K562 (cell line): ENCODE results near the gene ZNF174. TPM values are rescaled to one million over a fixed set of nuclear protein-coding genes. Genes with fewer than 3 reads are reported as not detected.

Source experiments
- CBFA2T2 ChIP-seq: fragments of 450-650 bp; conservative IDR thresholded peaks from 2 replicates; pipeline ENCODE4 v1.6.1; 2017; ENCODE audit warnings: mild to moderate bottlenecking
- CBX2 ChIP-seq: fragments of 200-600 bp; sonication (generic); IDR thresholded peaks from one replicate; pipeline ENCODE4 v1.6.1; 2012; ENCODE audit warnings: mild to moderate bottlenecking, low read length, inconsistent platforms; ENCODE audit not compliant: insufficient read depth, poor library complexity, severe bottlenecking
- CTBP1 ChIP-seq: fragments of 450-650 bp; IDR thresholded peaks from 2 replicates; pipeline ENCODE4 v1.6.1; 2016; ENCODE audit warnings: borderline replicate concordance
- FOXJ2 ChIP-seq: fragments of 200-800 bp; sonication (Bioruptor generic); IDR thresholded peaks from 2 replicates; pipeline ENCODE4 v1.6.1; 2016; ENCODE audit warnings: missing genetic modification characterization, missing compliant biosample characterization
- KLF16 ChIP-seq: IDR thresholded peaks from 2 replicates; pipeline ENCODE4 v1.6.1; 2016; ENCODE audit warnings: antibody characterized with exemption
- MTA1 ChIP-seq: fragments of 450-650 bp; IDR thresholded peaks from 2 replicates; pipeline ENCODE4 v1.6.1; 2017; ENCODE audit warnings: borderline replicate concordance
- NCOA4 ChIP-seq: fragments of 450-650 bp; IDR thresholded peaks from 2 replicates; pipeline ENCODE4 v1.6.1; 2018; ENCODE audit warnings: mild to moderate bottlenecking; ENCODE audit not compliant: partially characterized antibody
- NFIC ChIP-seq: fragments of 450-650 bp; IDR thresholded peaks from 2 replicates; pipeline ENCODE4 v1.6.1; 2017; ENCODE audit warnings: mild to moderate bottlenecking, inconsistent platforms
- SMAD3 ChIP-seq: fragments of 450-650 bp; formaldehyde crosslinking; conservative IDR thresholded peaks from 2 replicates; pipeline ENCODE4 v1.4.0; 2020; ENCODE audit warnings: mild to moderate bottlenecking
- U2AF1 ChIP-seq: fragments of 200-400 bp; formaldehyde crosslinking; optimal IDR thresholded peaks from 2 replicates; pipeline ENCODE3; 2017; ENCODE audit warnings: mild to moderate bottlenecking, low read depth, low read length, moderate library complexity
- ZEB2 ChIP-seq: fragments of 450-650 bp; IDR thresholded peaks from 2 replicates; pipeline ENCODE4 v1.6.1; 2016
- ZFP36 ChIP-seq: fragments of 150-350 bp; IDR thresholded peaks from 2 replicates; pipeline ENCODE4 v1.6.1; 2018; ENCODE audit warnings: low read length, low read depth; ENCODE audit not compliant: partially characterized antibody
- ZNF184 ChIP-seq: sonication (generic); formaldehyde crosslinking; IDR thresholded peaks from 2 replicates; pipeline ENCODE4 v1.5.0; 2020; ENCODE audit warnings: missing genetic modification reagents
- ZNF274 ChIP-seq: IDR thresholded peaks from 2 replicates; pipeline ENCODE4 v1.6.1; 2011; ENCODE audit warnings: low read depth, mild to moderate bottlenecking, low read length, moderate library complexity, borderline replicate concordance
- ZNF707 ChIP-seq: fragments of 250-450 bp; sonication (Bioruptor Pico); conservative IDR thresholded peaks from 2 replicates; pipeline ENCODE4 v1.8.0; 2022; ENCODE audit warnings: inconsistent platforms, mild to moderate bottlenecking, moderate library complexity
- ZNF785 ChIP-seq: fragments of 250-450 bp; sonication (Bioruptor Pico); IDR thresholded peaks from 2 replicates; pipeline ENCODE4 v1.4.0; 2020; ENCODE audit warnings: mild to moderate bottlenecking
- polyA plus RNA-seq, 8 experiments: library from polyadenylated mRNA; depleted of rRNA in 4 of 8; stranded (reverse) in 5 of 8; unstranded in 3 of 8; fragments of >200 nt; fragmentation: Nextera tagmentation in 2 of 8; fragmentation: Illumina TruSeq in 1 of 8; extraction: Ambion mirVana in 2 of 8; extraction: Trizol in 1 of 8; gene quantifications; 2 replicates each; pipeline versions ENCODE4 v1.2.1 to v1.2.3, GENCODE V29; 2011 to 2014; ENCODE audit warnings: inconsistent platforms in 1 of 8, missing spikeins in 1 of 8
- total RNA-seq, 7 experiments: library from RNA; depleted of rRNA in 6 of 7; stranded (reverse); fragments of >200 nt in 6 of 7; fragmentation: Illumina TruSeq in 2 of 7; extraction: Trizol in 2 of 7; gene quantifications; 2 replicates each; pipeline versions ENCODE4 v1.2.1 to v1.2.3, GENCODE V29; 2011 to 2021; ENCODE audit warnings: low replicate concordance in 1 of 7
- TF ChIP-seq, protein P1 (sequence below): IDR thresholded peaks from 2 replicates; pipeline ENCODE4 v1.6.1; 2011; ENCODE audit not compliant: insufficient read length; ENCODE audit errors: extremely low read depth
- TF ChIP-seq, protein P2 (sequence below), 3 experiments: fragments of 200-800 bp in 1 of 3; sonication (Bioruptor generic) in 1 of 3; sonication (generic) in 1 of 3; formaldehyde crosslinking in 1 of 3; IDR thresholded peaks; 2 replicates each; pipeline versions ENCODE4 v1.6.1 to v1.8.0; 2016 to 2022; ENCODE audit warnings: mild to moderate bottlenecking in 2 of 3, missing compliant biosample characterization in 2 of 3, missing genetic modification characterization in 2 of 3, missing genetic modification reagents in 1 of 3
- TF ChIP-seq, protein P3 (sequence below): fragments of 450-650 bp; IDR thresholded peaks from 2 replicates; pipeline ENCODE4 v1.6.1; 2014; ENCODE audit warnings: low read depth, mild to moderate bottlenecking, moderate library complexity, borderline replicate concordance
- TF ChIP-seq, protein P4 (sequence below): sonication (generic); formaldehyde crosslinking; IDR thresholded peaks from 2 replicates; pipeline ENCODE4 v1.9.0; 2022; ENCODE audit warnings: mild to moderate bottlenecking, missing genetic modification reagents
- TF ChIP-seq, protein P5 (sequence below): sonication (generic); formaldehyde crosslinking; IDR thresholded peaks from 2 replicates; pipeline ENCODE4 v1.8.0; 2022; ENCODE audit warnings: missing genetic modification reagents, mild to moderate bottlenecking, borderline replicate concordance
- TF ChIP-seq, protein P6 (sequence below): fragments of 450-650 bp; formaldehyde crosslinking; IDR thresholded peaks from 2 replicates; pipeline ENCODE4 v1.4.0; 2022; ENCODE audit warnings: mild to moderate bottlenecking, moderate library complexity

The ZNF174 gene
- total and polyA plus RNA-seq, 9 of the 15 experiments (the other 6 are each of a cell fraction or from before 2014, with no cell fraction given) = 5.1 to 19.1 (median 12.5) TPM

DNA sequence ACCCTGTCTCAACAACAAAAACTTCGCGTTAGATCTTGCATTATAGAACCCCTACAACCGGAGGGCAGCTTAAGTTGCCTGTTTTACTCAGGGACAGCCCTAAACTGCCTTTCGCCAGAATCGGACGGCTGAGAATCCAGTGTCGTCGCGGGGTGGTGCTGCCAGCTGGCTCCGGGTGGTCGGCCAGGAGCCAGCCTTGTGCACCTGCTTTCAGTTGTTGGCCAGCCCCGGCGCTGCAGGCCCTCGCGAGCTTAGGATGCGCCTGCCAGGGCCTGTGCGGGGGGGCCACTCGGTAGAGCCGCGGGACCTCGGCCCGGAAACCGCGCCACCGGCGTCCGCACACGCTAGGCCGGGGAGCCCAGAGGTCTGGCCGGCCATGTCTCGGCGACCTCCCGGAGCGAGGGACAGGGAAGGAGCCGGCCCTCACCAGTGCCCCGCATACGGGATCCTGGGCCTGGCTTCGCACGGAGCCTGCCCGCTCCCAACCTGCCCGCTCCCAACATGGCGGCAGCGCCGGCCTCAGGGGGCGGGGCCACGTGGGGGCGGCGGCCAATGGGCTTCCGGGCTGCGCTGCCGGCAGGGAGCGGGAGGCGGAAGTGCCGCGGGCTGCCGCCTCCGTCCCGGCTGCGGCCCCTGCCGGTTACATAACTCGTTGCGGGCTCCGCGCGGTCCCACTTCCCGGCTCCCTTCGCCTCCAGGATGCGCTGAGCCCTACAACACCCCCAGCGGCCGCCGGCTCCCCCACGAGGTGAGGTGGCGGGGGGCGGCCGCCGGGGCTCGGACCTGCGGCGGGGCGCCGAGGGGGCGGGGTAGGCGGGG, 56.6 kb downstream of the ZNF174 start (continued):
- TF ChIP-seq FOXJ2 (tag) = no peak
- TF ChIP-seq, protein P1, sequence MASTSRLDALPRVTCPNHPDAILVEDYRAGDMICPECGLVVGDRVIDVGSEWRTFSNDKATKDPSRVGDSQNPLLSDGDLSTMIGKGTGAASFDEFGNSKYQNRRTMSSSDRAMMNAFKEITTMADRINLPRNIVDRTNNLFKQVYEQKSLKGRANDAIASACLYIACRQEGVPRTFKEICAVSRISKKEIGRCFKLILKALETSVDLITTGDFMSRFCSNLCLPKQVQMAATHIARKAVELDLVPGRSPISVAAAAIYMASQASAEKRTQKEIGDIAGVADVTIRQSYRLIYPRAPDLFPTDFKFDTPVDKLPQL = no peak
- TF ChIP-seq CBX2 = no peak
- TF ChIP-seq ZNF184 (CRISPR knock-in tag) = no peak
- TF ChIP-seq, protein P2, sequence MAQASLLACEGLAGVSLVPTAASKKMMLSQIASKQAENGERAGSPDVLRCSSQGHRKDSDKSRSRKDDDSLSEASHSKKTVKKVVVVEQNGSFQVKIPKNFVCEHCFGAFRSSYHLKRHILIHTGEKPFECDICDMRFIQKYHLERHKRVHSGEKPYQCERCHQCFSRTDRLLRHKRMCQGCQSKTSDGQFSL (CRISPR knock-in tag; IDR thresholded peaks at IDR 0.05) = peak; percentile 88; the same call in 1 of the 2 replicates
- TF ChIP-seq, protein P2 (tag; IDR thresholded peaks at IDR 0.05) = peak in 1 of 2 experiments; percentile 50; a peak in 1 of 4 replicates
- TF ChIP-seq NCOA4 = no peak
- TF ChIP-seq, protein P3, sequence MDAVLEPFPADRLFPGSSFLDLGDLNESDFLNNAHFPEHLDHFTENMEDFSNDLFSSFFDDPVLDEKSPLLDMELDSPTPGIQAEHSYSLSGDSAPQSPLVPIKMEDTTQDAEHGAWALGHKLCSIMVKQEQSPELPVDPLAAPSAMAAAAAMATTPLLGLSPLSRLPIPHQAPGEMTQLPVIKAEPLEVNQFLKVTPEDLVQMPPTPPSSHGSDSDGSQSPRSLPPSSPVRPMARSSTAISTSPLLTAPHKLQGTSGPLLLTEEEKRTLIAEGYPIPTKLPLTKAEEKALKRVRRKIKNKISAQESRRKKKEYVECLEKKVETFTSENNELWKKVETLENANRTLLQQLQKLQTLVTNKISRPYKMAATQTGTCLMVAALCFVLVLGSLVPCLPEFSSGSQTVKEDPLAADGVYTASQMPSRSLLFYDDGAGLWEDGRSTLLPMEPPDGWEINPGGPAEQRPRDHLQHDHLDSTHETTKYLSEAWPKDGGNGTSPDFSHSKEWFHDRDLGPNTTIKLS = peak; percentile 87
- TF ChIP-seq, protein P4, sequence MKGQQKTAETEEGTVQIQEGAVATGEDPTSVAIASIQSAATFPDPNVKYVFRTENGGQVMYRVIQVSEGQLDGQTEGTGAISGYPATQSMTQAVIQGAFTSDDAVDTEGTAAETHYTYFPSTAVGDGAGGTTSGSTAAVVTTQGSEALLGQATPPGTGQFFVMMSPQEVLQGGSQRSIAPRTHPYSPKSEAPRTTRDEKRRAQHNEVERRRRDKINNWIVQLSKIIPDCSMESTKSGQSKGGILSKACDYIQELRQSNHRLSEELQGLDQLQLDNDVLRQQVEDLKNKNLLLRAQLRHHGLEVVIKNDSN = peak; percentile 92
- TF ChIP-seq, protein P5, sequence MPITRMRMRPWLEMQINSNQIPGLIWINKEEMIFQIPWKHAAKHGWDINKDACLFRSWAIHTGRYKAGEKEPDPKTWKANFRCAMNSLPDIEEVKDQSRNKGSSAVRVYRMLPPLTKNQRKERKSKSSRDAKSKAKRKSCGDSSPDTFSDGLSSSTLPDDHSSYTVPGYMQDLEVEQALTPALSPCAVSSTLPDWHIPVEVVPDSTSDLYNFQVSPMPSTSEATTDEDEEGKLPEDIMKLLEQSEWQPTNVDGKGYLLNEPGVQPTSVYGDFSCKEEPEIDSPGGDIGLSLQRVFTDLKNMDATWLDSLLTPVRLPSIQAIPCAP (CRISPR knock-in tag) = no peak
- TF ChIP-seq NFIC = peak; percentile 14; the same call in 1 of the 2 replicates
- no peak for TF ChIP-seq ZNF707 (CRISPR knock-in tag)
- peak; percentile 92 for TF ChIP-seq CTBP1
- no peak for TF ChIP-seq ZNF274
- TF ChIP-seq CBFA2T2 = peak; percentile 16; the same call in 1 of the 2 replicates
- no peak for TF ChIP-seq KLF16
- TF ChIP-seq SMAD3 = no peak
- peak; percentile 82 for TF ChIP-seq U2AF1
- peak; percentile 93 for TF ChIP-seq ZNF785 (CRISPR knock-in tag)
- TF ChIP-seq, protein P6, sequence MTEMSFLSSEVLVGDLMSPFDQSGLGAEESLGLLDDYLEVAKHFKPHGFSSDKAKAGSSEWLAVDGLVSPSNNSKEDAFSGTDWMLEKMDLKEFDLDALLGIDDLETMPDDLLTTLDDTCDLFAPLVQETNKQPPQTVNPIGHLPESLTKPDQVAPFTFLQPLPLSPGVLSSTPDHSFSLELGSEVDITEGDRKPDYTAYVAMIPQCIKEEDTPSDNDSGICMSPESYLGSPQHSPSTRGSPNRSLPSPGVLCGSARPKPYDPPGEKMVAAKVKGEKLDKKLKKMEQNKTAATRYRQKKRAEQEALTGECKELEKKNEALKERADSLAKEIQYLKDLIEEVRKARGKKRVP (CRISPR knock-in tag) = no peak
- no peak for TF ChIP-seq ZFP36
- TF ChIP-seq ZEB2 = no peak
- TF ChIP-seq MTA1 = no peak
